WTC11 (cell line): ENCODE measurements around the gene ZDHHC8.

Experiments used
- CREM ChIP-seq: sonication (generic); formaldehyde crosslinking; IDR thresholded peaks from 2 replicates; pipeline ENCODE4 v1.8.1; 2022; ENCODE audit warnings: mild to moderate bottlenecking, missing genetic modification reagents, moderate library complexity
- ELF4 ChIP-seq: sonication (generic); formaldehyde crosslinking; IDR thresholded peaks from 2 replicates; pipeline ENCODE4 v1.8.1; 2022; ENCODE audit warnings: low read depth, mild to moderate bottlenecking, moderate library complexity, missing genetic modification reagents
- NR2C2 ChIP-seq: sonication (generic); formaldehyde crosslinking; IDR thresholded peaks from 2 replicates; pipeline ENCODE4 v1.8.0; 2022; ENCODE audit warnings: mild to moderate bottlenecking, missing genetic modification reagents
- SMAD3 ChIP-seq: sonication (generic); formaldehyde crosslinking; IDR thresholded peaks from 2 replicates; pipeline ENCODE4 v1.8.0; 2022; ENCODE audit warnings: missing genetic modification reagents, mild to moderate bottlenecking, borderline replicate concordance
- TEAD1 ChIP-seq: sonication (generic); formaldehyde crosslinking; IDR thresholded peaks from 2 replicates; pipeline ENCODE4 v1.8.0; 2022; ENCODE audit warnings: mild to moderate bottlenecking, missing genetic modification reagents
- TP53 ChIP-seq: sonication (generic); formaldehyde crosslinking; IDR thresholded peaks from 2 replicates; pipeline ENCODE4 v1.8.1; 2023; ENCODE audit warnings: mild to moderate bottlenecking, missing genetic modification reagents
- TF ChIP-seq, protein P1 (sequence below): fragments of 200-600 bp; IDR thresholded peaks from 2 replicates; pipeline ENCODE4 v1.8.0; 2022; ENCODE audit warnings: antibody characterized with exemption
- TF ChIP-seq, protein P2 (sequence below): sonication (generic); formaldehyde crosslinking; IDR thresholded peaks from 2 replicates; pipeline ENCODE4 v1.8.1; 2023; ENCODE audit warnings: mild to moderate bottlenecking, moderate library complexity, missing genetic modification reagents
- TF ChIP-seq, protein P3 (sequence below): sonication (generic); formaldehyde crosslinking; IDR thresholded peaks from 2 replicates; pipeline ENCODE4 v1.8.1; 2022; ENCODE audit warnings: mild to moderate bottlenecking, missing genetic modification reagents, moderate library complexity, borderline replicate concordance
- TF ChIP-seq, protein P4 (sequence below): sonication (generic); formaldehyde crosslinking; IDR thresholded peaks from 2 replicates; pipeline ENCODE4 v1.8.1; 2023; ENCODE audit warnings: mild to moderate bottlenecking, missing genetic modification reagents, moderate library complexity
- TF ChIP-seq, protein P5 (sequence below): sonication (generic); formaldehyde crosslinking; IDR thresholded peaks from 2 replicates; pipeline ENCODE4 v1.8.1; 2023; ENCODE audit warnings: mild to moderate bottlenecking, missing genetic modification reagents

DNA sequence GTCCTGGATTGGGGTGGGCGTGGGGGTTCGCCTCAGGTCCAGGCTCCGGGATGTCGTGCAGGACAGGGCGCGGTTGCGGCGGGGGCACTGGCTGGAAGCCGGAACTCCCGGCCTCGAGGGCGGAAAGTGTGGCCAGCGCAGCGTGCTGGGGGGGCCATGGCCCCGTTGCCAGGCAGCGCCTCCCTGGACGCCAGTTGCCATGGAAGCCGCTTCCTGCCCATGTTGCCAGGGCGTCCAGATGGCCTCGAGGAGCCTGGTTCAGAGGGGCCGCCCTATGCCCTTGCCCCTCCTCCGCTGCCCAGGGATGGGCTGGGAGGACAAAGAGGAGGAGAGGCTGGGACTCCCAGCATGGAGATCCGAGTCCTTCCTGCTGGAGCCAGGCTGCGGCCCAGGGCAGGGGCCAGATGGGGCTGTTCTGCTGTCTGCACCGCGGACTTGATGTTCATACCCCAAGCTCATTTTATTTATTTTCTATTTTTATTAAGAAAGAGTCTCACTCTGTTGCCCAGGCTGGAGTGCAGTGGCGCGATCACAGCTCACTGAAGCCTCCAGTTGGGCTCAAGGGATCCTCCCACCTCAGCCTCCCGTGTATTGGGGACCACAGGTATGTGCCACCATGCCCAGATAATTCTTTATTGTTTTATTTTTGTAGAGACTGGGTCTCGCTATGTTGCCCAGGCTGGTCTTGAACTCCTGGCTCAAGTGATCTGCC, 23.9 kb downstream of the ZDHHC8 start:
- TF ChIP-seq, protein P1, sequence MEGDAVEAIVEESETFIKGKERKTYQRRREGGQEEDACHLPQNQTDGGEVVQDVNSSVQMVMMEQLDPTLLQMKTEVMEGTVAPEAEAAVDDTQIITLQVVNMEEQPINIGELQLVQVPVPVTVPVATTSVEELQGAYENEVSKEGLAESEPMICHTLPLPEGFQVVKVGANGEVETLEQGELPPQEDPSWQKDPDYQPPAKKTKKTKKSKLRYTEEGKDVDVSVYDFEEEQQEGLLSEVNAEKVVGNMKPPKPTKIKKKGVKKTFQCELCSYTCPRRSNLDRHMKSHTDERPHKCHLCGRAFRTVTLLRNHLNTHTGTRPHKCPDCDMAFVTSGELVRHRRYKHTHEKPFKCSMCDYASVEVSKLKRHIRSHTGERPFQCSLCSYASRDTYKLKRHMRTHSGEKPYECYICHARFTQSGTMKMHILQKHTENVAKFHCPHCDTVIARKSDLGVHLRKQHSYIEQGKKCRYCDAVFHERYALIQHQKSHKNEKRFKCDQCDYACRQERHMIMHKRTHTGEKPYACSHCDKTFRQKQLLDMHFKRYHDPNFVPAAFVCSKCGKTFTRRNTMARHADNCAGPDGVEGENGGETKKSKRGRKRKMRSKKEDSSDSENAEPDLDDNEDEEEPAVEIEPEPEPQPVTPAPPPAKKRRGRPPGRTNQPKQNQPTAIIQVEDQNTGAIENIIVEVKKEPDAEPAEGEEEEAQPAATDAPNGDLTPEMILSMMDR = no peak
- TF ChIP-seq CREM (no peak), TP53 (CRISPR knock-in tag) (no peak), SMAD3 (CRISPR knock-in tag) (no peak), ELF4 (no peak), TEAD1 (CRISPR knock-in tag) (no peak), NR2C2 (CRISPR knock-in tag) (no peak)
- TF ChIP-seq, protein P2, sequence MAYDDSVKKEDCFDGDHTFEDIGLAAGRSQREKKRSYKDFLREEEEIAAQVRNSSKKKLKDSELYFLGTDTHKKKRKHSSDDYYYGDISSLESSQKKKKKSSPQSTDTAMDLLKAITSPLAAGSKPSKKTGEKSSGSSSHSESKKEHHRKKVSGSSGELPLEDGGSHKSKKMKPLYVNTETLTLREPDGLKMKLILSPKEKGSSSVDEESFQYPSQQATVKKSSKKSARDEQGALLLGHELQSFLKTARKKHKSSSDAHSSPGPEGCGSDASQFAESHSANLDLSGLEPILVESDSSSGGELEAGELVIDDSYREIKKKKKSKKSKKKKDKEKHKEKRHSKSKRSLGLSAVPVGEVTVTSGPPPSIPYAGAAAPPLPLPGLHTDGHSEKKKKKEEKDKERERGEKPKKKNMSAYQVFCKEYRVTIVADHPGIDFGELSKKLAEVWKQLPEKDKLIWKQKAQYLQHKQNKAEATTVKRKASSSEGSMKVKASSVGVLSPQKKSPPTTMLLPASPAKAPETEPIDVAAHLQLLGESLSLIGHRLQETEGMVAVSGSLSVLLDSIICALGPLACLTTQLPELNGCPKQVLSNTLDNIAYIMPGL (CRISPR knock-in tag) = no peak
- TF ChIP-seq, protein P3, sequence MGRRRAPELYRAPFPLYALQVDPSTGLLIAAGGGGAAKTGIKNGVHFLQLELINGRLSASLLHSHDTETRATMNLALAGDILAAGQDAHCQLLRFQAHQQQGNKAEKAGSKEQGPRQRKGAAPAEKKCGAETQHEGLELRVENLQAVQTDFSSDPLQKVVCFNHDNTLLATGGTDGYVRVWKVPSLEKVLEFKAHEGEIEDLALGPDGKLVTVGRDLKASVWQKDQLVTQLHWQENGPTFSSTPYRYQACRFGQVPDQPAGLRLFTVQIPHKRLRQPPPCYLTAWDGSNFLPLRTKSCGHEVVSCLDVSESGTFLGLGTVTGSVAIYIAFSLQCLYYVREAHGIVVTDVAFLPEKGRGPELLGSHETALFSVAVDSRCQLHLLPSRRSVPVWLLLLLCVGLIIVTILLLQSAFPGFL = no peak
- TF ChIP-seq, protein P4, sequence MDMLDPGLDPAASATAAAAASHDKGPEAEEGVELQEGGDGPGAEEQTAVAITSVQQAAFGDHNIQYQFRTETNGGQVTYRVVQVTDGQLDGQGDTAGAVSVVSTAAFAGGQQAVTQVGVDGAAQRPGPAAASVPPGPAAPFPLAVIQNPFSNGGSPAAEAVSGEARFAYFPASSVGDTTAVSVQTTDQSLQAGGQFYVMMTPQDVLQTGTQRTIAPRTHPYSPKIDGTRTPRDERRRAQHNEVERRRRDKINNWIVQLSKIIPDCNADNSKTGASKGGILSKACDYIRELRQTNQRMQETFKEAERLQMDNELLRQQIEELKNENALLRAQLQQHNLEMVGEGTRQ (CRISPR knock-in tag) = no peak
- TF ChIP-seq, protein P5, sequence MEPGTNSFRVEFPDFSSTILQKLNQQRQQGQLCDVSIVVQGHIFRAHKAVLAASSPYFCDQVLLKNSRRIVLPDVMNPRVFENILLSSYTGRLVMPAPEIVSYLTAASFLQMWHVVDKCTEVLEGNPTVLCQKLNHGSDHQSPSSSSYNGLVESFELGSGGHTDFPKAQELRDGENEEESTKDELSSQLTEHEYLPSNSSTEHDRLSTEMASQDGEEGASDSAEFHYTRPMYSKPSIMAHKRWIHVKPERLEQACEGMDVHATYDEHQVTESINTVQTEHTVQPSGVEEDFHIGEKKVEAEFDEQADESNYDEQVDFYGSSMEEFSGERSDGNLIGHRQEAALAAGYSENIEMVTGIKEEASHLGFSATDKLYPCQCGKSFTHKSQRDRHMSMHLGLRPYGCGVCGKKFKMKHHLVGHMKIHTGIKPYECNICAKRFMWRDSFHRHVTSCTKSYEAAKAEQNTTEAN = no peak
